Posterior cingulate gyrus (tissue), 11 donors: ENCODE data around the gene CACNA1B.
"Not testable (repeated sequence)": the region's sequence is repeated elsewhere in the genome, so short reads cannot be mapped to it uniquely, and the experiment has no call there.

Experiments used
- DNase-seq, 10 donors: peaks; one replicate each; pipeline versions ENCODE4 v3.0.0 to v3.0.0-alpha.2; 2020 to 2021; ENCODE audit warnings: mixed read lengths in 3 of 10
- intact Hi-C: fragments of 100-400 bp; cut with DNase I; formaldehyde crosslinking; loops from one replicate; pipeline ENCODE4 v1.15.1; 2023

CACNA1B gene

DNA sequence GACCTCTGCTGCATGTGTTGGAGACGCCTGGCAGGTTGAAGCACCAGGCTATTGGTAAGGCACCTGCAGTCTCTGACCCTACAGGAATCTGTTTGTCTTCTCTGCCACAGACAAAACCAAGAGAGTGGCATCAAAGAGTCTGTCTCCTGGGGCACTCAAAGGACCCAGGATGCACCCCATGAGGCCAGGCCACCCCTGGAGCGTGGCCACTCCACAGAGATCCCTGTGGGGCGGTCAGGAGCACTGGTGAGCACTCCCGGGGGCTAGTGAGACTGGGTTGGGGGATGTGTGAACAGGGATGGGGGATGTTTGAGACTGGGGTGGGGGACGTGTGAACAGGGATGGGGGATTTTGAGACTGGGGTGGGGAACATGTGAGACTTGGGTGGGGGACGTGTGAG lies 240.3 kb downstream of the CACNA1B start:
- peak in 1 of 10 donors; percentile 25 for DNase-seq
- intact Hi-C loops = no loop called here

DNA sequence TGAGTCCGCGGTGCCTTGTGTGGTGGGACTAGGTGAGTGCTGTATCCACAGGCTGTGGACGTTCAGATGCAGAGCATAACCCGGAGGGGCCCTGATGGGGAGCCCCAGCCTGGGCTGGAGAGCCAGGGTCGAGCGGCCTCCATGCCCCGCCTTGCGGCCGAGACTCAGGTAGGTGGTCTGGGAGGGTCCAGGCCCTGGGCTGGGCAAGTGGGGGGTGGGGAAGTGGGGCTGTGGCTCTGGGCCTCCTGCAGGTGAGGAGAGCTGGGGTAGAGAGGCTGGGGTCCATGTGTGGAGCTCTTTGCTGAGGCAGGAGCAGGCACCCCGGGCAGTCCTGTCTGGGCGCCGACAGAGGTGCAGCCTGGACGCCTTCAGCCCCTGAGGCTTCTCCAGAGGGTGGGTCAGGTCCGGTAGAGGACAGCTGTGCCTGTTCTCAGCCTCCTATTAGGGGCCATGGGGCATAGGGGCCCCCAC lies 241.1 kb downstream of the CACNA1B start:
- intact Hi-C loops = no loop called here
- peak in 2 of 10 donors; percentile 72 to 75 for DNase-seq

GRCh38 chr9:138119202-138120027 lies 241.8 kb downstream of the CACNA1B start:
- DNase-seq = peak in 2 of 10 donors; percentile 50 to 81
- intact Hi-C loops = no loop called here

DNA sequence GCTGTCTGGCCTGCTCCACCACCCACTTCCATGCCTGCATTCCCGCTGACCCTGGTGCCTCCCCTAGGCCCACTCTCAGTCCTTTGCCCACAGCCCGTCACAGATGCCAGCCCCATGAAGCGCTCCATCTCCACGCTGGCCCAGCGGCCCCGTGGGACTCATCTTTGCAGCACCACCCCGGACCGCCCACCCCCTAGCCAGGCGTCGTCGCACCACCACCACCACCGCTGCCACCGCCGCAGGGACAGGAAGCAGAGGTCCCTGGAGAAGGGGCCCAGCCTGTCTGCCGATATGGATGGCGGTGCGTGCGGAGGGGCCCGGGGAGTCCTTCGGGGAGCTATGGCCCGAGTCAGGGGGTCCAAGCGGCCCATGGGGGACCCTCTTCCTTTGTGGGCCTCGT lies 242.5 kb downstream of the CACNA1B start:
- DNase-seq = peak in 2 of 10 donors; percentile 75 to 78
- intact Hi-C loops = no loop called here

DNA sequence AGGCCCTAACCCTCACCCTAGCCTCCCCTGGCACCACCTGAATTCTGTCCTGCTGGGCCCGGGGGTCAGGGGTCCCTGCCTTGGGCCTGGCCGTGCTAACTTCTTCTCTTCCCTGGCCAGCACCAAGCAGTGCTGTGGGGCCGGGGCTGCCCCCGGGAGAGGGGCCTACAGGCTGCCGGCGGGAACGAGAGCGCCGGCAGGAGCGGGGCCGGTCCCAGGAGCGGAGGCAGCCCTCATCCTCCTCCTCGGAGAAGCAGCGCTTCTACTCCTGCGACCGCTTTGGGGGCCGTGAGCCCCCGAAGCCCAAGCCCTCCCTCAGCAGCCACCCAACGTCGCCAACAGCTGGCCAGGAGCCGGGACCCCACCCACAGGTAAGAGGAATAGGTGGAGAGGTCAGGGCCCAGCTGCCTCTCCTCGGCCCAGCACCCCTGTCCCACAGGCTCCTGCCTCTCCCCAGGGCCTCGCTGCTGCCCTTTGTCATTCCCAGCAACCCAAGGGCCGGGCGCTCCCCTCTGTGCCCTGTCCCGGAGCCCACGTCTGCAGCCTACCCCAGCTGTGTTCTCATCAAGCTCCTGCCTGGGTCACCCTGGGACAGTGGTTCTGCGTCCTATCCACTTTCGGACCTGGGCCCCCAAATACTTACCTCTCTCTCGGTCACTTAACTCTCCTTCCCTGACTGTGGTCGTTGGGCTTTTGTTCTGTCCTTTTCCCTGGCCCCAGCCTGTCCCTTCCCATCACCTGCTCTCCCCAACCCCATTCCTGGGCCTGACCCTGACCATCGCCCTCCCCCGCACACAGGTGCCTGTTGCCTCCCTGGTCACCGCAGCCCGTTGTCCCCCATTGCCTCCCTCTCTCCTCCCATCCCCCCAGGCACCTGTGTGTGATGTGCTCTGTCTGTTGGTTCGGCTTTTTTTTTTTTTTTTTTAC lies 243.2 kb downstream of the CACNA1B start:
- intact Hi-C loops = no loop called here

DNA sequence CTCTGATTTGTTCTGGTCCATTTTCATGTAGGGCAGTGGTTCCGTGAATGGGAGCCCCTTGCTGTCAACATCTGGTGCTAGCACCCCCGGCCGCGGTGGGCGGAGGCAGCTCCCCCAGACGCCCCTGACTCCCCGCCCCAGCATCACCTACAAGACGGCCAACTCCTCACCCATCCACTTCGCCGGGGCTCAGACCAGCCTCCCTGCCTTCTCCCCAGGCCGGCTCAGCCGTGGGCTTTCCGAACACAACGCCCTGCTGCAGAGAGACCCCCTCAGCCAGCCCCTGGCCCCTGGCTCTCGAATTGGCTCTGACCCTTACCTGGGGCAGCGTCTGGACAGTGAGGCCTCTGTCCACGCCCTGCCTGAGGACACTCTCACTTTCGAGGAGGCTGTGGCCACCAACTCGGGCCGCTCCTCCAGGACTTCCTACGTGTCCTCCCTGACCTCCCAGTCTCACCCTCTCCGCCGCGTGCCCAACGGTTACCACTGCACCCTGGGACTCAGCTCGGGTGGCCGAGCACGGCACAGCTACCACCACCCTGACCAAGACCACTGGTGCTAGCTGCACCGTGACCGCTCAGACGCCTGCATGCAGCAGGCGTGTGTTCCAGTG lies 244.0 kb downstream of the CACNA1B start:
- peak in 2 of 10 donors; percentile 72 to 78 for DNase-seq
- intact Hi-C loops = no loop called here

More for the DNA sequence above, 243.2 kb downstream of the CACNA1B start:
- peak in 2 of 10 donors; percentile 46 to 75 for DNase-seq

DNA sequence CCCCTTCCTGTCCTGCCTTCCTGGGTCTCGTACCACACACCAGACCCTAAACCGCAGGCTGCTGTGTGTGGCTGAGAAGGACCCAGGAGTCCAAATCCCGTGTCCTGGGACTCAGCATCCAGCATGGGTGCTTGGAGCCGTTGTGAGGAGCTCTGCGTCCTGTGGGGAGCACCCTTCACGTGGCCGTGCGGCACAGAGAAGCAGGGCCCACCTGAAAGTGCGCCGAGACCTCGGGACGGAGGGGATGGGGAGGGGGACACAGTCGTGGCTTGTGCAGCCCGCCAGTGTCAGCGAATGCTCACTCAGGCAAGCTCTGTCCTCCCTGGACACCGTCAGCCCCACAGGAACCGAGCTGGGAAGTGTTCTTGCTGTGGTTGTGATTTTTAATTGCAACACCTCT lies 244.6 kb downstream of the CACNA1B start:
- intact Hi-C loops = no loop called here
- DNase-seq = peak in 1 of 10 donors; percentile 46

- peak in 1 of 10 donors; percentile 67 for DNase-seq
- intact Hi-C loops = no loop called here
Measured at GRCh38 chr9:138122676-138123075, 245.1 kb downstream of the CACNA1B start.

DNA sequence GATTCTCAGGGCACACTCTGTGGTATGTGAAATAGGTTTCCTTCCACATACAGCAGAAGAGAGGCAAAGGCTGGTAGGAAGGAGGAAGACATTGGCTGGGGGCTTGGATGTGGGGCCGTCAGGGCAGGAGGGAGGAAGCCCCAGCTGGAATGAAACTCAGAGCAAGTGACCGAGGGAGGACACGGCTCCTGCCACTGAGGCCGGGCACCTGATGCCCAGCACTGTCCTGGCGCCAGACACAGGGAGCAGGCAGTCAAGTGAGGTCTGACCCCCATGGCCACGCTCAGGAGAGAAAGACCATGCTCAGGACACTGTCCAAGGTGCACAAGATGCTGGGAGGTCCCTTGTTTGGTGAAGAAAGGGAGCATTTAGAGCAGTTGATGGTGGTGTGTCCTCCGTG lies 245.5 kb downstream of the CACNA1B start:
- DNase-seq = peak in 1 of 10 donors; percentile 64
- intact Hi-C loops = no loop called here

- intact Hi-C loops = not testable (repeated sequence)
- DNase-seq = peak in 1 of 10 donors; percentile 30
Measured at GRCh38 chr9:138126090-138126857, 248.7 kb downstream of the CACNA1B start.

- intact Hi-C loops = not testable (repeated sequence)
- peak in 1 of 10 donors; percentile 22 for DNase-seq
Measured at GRCh38 chr9:138126858-138127584, 249.4 kb downstream of the CACNA1B start.

GRCh38 chr9:138128027-138128426 lies 250.4 kb downstream of the CACNA1B start:
- DNase-seq, intact Hi-C loops: not testable (repeated sequence)

DNA sequence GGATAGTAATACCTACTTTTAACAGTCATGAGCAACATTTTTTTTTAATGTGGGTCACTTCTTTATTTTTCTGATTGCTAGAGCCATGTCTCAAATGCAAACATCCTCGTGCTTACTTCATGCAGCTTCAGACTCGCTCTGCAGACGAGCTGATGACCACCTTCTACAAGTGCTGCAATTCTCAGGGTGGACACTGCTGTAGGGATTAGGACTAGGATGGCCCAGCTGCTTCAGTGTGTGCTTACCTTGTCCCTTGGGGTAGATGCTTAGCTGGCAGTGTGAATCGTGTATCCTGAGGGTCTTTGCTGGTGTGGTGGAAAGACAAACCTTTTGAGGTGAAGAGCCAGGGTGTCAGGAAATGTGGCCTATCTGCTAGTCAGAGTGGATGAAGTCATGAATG lies 251.7 kb downstream of the CACNA1B start:
- intact Hi-C loops, DNase-seq: not testable (repeated sequence)

DNA sequence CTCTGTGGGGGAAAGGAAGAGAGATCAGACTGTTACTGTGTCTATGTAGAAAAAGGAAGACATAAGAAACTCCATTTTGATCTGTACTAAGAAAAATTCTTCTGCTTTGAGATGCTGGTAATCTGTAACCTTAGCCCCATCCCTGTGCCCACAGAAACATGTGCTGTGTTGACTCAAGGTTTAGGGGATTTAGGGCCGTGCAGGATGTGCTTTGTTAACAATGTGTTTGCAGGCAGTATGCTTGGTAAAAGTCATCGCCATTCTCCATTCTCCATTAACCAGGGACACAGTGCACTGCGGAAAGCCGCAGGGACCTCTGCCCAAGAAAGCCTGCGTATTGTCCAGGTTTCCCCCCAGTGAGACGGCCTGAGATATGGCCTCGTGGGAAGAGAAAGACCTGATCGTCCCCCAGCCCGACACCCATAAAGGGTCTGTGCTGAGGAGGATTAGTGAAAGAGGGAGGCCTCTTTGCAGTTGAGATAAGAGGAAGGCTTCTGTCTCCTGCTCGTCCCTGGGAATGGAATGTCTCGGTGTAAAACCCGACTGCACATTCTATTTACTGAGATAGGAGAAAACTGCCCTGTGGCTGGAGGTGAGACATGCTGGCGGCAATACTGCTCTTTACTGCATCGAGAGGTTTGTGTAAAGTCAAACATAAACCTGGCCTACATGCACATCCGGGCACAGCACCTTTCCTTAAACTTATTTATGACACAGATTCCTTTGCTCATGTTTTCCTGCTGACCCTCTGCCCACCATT lies 255.5 kb downstream of the CACNA1B start:
- DNase-seq, intact Hi-C loops: not testable (repeated sequence)

- intact Hi-C loops, DNase-seq: not testable (repeated sequence)
Measured at GRCh38 chr9:138134581-138134980, 257.0 kb downstream of the CACNA1B start.

DNA sequence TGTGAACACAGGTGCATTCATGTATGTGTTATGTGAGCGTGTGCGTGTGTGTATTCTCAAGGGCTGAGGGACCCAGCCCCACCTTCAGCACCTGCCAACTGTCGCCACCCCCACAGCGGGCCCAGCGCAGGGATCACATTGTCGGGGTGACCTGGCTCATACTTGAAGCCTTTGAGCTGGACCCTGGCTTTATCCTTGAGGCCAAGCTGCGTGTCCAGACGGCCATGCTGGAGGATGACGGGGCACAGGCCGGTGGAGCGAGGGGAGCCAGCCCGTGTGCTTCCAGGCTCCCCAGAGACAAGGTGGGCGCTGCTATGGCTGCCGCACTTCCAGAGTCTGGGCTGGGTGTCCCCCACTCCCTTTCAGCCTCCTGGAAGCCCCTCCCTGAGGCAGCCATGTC lies 261.5 kb downstream of the CACNA1B start:
- DNase-seq, intact Hi-C loops: not testable (repeated sequence)

DNA sequence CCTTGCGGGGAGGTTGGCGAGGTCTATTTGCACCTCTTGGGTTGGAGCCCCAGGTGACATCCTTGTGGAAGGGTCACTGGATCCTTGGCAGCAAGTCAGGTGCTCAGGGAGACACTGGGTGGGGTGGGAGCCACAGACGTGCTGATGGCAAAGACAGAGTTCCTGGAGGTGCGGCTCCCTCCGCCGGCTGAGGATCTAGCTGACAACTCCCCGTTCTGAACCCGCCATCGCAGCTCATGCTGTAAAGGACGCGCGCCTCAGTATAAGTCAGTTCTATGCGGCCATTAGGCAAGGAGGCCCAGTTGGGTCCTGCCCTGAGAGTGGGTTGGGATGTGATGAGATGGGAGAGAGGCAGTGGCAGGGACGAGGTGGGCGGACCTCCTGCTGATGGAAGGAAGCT lies 263.4 kb downstream of the CACNA1B start:
- intact Hi-C loops, DNase-seq: not testable (repeated sequence)

- intact Hi-C loops, DNase-seq: not testable (repeated sequence)
Measured at GRCh38 chr9:138142528-138143244, 265.1 kb downstream of the CACNA1B start.
